Tibial artery (tissue), 4 donors: ENCODE data around the gene TLR9.

Experiments
- DNase-seq, 2 donors: peaks; one replicate each; pipeline ENCODE4 v3.0.0-alpha.2; 2019
- H3K27ac ChIP-seq, 2 donors: fragments of 200-600 bp; sonication (generic) in 1 of 2; 1 replicate in 1 of 2; 2 replicates in 1 of 2; pipeline ENCODE4 v1.5.1; 2018 to 2019; ENCODE audit warnings: mild to moderate bottlenecking in 1 of 2
- H3K27me3 ChIP-seq, 2 donors: fragments of 200-600 bp; sonication (generic) in 1 of 2; one replicate each; pipeline versions ENCODE4 v1.5.1 to v1.6.0; 2016 to 2019
- H3K36me3 ChIP-seq, 3 donors: fragments of 200-600 bp; sonication (generic) in 2 of 3; one replicate each; pipeline ENCODE4 v1.5.1; 2016 to 2019; ENCODE audit warnings: mild to moderate bottlenecking in 2 of 3
- H3K4me1 ChIP-seq, 4 donors: fragments of 200-600 bp; sonication (generic) in 2 of 4; 1 replicate in 3 of 4; 2 replicates in 1 of 4; pipeline ENCODE4 v1.5.1; 2016 to 2019
- H3K4me3 ChIP-seq, 2 donors: fragments of 200-600 bp; sonication (generic) in 1 of 2; 1 replicate in 1 of 2; 2 replicates in 1 of 2; pipeline ENCODE4 v1.5.1; 2018 to 2019; ENCODE audit warnings: mild to moderate bottlenecking in 2 of 2
- H3K9me3 ChIP-seq, 3 donors: fragments of 200-600 bp; sonication (generic) in 1 of 3; one replicate each; pipeline ENCODE4 v1.5.1; 2016 to 2019
- intact Hi-C: fragments of 100-400 bp; cut with DNase I; formaldehyde crosslinking; loops from one replicate; pipeline ENCODE4 v1.15.0; 2023; ENCODE audit warnings: low total_unique reads
- TF ChIP-seq, protein P1 (sequence below), 2 experiments: fragments of 200-600 bp in 1 of 2; fragments of 450-650 bp in 1 of 2; IDR thresholded peaks; one replicate each; pipeline ENCODE4 v1.5.1; 2017 to 2019; ENCODE audit warnings: antibody characterized with exemption in 2 of 2, mild to moderate bottlenecking in 1 of 2, moderate library complexity in 1 of 2

Gene TLR9

GRCh38 chr3:52226229-52226817, 878 bp upstream of the TLR9 start:
- Histone ChIP-seq H3K27ac (no peak overlapping the region), H3K4me1 (peaks cover 0 to 11% (median 0%) of the 10 kb centered on the region in 4 donors)
- intact Hi-C loops = no loop called here

DNA sequence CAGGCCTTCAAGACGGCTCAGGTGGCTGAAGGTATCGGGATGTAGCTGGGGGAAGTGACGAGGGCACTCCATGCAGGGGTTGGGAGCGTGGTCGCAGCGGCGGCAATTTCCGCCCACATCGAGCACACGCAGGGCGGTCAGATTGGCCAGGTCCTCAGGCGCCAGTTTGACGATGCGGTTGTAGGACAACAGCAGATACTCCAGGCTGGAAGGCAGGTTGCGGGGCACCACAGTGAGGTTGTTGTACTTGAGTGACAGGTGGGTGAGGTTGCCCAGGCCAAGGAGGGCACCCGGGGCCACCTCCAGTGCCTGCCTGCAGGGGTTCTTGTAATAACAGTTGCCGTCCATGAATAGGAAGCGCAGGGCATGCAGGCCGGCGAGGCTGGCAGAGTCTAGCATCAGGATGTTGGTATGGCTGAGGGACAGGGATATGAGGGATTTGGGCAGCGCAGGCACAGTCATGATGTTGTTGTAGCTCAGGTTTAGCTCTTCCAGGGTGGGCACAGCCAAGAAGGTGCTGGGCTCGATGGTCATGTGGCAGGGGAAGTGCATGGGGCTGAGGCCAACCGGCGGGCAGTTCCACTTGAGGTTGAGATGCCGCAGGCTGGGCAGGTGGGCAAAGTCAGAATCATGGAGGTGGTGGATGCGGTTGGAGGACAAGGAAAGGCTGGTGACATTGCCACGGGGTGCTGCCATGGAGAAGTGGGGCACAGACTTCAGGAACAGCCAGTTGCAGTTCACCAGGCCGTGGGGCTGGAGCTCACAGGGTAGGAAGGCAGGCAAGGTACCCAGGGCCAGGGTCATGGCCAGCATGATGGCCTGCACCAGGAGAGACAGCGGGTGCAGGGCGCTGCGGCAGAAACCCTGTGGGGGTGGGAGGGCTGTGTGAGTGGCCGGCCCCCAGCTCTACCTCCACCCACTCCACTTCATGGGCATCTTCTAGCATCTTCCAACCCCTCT, 1.7 kb downstream of the TLR9 start:
- H3K9me3 ChIP-seq = no peaks in the 10 kb centered on the region
- H3K36me3 ChIP-seq = peaks cover 3 to 31% (median 10%) of the 10 kb centered on the region in 3 donors
- no peak for DNase-seq
- TF ChIP-seq, protein P1, sequence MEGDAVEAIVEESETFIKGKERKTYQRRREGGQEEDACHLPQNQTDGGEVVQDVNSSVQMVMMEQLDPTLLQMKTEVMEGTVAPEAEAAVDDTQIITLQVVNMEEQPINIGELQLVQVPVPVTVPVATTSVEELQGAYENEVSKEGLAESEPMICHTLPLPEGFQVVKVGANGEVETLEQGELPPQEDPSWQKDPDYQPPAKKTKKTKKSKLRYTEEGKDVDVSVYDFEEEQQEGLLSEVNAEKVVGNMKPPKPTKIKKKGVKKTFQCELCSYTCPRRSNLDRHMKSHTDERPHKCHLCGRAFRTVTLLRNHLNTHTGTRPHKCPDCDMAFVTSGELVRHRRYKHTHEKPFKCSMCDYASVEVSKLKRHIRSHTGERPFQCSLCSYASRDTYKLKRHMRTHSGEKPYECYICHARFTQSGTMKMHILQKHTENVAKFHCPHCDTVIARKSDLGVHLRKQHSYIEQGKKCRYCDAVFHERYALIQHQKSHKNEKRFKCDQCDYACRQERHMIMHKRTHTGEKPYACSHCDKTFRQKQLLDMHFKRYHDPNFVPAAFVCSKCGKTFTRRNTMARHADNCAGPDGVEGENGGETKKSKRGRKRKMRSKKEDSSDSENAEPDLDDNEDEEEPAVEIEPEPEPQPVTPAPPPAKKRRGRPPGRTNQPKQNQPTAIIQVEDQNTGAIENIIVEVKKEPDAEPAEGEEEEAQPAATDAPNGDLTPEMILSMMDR (IDR thresholded peaks at IDR 0.05) = no peak
- H3K27me3 ChIP-seq = no peaks in the 10 kb centered on the region
- H3K4me1 ChIP-seq = peaks cover 0 to 34% (median 0%) of the 10 kb centered on the region in 4 donors
- H3K27ac ChIP-seq = no peak overlapping the region
- intact Hi-C loops = no loop called here
- no peak overlapping the region for H3K4me3 ChIP-seq

More at GRCh38 chr3:52226229-52226817, 878 bp upstream of the TLR9 start:
- no peak for DNase-seq
- peaks cover 29 to 57% (median 36%) of the 10 kb centered on the region in 3 donors for H3K36me3 ChIP-seq
- H3K27me3 ChIP-seq = no peaks in the 10 kb centered on the region
- TF ChIP-seq, protein P1 (IDR thresholded peaks at IDR 0.05) = no peak
- H3K4me3 ChIP-seq = no peak overlapping the region
- H3K9me3 ChIP-seq = no peaks in the 10 kb centered on the region

DNA sequence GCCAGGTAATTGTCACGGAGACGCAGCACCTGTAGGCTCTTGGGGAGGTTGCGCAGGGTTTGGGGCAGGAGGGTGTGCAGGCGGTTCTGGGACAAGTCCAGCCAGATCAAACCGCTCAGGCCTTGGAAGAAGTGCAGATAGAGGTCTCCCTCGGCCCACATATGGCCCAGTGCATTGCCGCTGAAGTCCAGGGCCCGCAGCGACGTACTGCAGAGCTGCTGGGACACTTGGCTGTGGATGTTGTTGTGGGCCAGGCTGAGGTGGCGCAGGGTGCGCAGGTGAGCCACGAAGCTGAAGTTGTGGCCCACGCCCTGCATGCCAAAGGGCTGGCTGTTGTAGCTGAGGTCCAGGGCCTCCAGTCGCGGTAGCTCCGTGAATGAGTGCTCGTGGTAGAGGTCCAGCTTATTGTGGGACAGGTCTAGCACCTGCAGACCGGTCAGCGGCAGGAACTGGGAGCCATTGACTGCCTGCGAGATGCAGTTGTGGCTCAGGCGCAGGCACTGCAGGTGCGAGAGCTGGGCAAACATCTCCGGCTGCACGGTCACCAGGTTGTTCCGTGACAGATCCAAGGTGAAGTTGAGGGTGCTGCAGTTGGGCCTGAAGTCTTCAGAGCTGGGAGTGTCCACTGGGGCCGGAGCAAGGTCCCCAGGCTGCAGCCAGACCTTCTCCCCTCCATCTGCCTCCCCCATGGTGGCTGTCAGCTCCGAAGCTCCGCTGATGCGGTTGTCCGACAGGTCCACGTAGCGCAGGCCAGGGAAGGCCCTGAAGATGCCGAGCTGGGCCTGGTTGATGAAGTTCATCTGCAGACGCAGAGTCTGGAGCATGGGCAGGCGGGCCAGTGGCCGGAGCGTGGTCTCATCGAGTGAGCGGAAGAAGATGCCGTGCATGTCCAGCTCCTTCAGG, 2.9 kb downstream of the TLR9 start:
- Histone ChIP-seq H3K4me1 (peaks cover 0 to 42% (median 0%) of the 10 kb centered on the region in 4 donors), H3K27me3 (no peaks in the 10 kb centered on the region), H3K9me3 (no peaks in the 10 kb centered on the region), H3K4me3 (no peak overlapping the region), H3K27ac (no peak overlapping the region), H3K36me3 (peaks cover 0 to 19% (median 0%) of the 10 kb centered on the region in 3 donors)
- no peak for DNase-seq
- TF ChIP-seq, protein P1 (IDR thresholded peaks at IDR 0.05) = no peak
- intact Hi-C loops = no loop called here

DNA sequence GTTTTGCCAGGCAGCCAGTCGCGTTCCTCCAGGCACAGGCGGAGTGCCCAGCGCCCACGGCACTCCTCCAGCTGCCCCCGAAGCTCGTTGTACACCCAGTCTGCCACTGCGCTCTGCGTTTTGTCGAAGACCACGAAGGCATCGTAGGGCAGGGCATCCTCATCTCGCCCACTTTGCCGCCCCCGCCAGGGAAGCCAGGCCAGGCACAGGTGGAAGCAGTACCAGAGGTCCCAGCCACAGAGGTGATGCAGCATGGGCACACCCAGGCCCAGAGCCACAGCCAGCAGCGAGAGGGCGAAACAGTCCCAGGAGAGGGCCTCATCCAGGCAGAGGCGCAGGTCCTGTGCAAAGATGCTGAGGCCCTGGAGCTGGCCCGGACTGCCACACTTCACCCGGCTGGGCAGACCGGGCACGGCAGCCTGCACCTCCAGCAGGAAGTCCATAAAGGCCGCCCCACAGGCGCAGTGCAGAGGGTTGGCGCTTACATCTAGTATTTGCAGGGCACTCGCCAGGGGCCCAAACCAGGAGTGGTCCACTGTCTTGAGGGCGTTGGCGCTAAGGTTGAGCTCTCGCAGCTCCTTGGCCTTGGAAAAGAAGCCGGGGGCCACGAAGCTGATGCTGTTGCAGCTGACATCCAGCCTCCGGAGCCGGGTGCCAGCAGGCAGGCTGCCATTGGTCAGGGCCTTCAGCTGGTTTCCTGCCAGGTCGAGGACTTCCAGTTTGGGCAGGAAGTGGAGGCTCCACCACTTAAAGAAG, 3.7 kb downstream of the TLR9 start:
- TF ChIP-seq, protein P1 (IDR thresholded peaks at IDR 0.05) = no peak
- H3K27me3 ChIP-seq = no peaks in the 10 kb centered on the region
- H3K4me1 ChIP-seq = peaks cover 0 to 47% (median 3%) of the 10 kb centered on the region in 4 donors
- no peak for DNase-seq
- no peak overlapping the region for H3K4me3 ChIP-seq
- H3K27ac ChIP-seq = no peak overlapping the region
- H3K9me3 ChIP-seq = no peaks in the 10 kb centered on the region
- intact Hi-C loops = no loop called here
- peaks cover 0 to 11% (median 0%) of the 10 kb centered on the region in 3 donors for H3K36me3 ChIP-seq
